Activated naive CD4-positive, alpha-beta T cell treated with anti-CD3 and anti-CD28 coated beads, Interleukin-2, amount 50 U/mL, for 16 hours (primary cell): ENCODE measurements around the gene MYO1B.

ENCODE experiments used
- DNase-seq: peaks from one replicate; pipeline ENCODE4 v3.0.0-alpha.2; 2020

Gene MYO1B

DNA sequence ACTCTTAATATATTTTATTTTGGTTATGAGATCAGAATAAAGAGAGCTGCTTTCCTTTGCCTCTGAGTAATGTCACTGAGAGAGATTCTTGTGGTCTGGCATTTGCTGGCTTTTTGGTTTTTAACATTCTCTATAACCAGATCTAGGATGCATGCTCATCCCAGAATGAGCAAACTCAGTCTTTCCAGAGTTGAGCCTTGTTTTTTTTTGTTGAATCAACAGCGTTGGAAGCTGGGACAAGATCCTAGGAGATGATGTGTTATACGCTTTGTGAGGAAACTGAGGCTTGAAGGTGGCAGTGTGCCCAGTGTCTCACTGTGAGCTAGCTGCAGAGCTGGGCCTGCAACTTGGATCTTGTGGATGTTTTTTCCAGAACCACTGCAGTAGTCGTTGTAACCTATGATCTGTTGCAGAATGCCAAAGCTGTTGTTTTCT, 19.5 kb downstream of the MYO1B start:
- no peak for DNase-seq

DNA sequence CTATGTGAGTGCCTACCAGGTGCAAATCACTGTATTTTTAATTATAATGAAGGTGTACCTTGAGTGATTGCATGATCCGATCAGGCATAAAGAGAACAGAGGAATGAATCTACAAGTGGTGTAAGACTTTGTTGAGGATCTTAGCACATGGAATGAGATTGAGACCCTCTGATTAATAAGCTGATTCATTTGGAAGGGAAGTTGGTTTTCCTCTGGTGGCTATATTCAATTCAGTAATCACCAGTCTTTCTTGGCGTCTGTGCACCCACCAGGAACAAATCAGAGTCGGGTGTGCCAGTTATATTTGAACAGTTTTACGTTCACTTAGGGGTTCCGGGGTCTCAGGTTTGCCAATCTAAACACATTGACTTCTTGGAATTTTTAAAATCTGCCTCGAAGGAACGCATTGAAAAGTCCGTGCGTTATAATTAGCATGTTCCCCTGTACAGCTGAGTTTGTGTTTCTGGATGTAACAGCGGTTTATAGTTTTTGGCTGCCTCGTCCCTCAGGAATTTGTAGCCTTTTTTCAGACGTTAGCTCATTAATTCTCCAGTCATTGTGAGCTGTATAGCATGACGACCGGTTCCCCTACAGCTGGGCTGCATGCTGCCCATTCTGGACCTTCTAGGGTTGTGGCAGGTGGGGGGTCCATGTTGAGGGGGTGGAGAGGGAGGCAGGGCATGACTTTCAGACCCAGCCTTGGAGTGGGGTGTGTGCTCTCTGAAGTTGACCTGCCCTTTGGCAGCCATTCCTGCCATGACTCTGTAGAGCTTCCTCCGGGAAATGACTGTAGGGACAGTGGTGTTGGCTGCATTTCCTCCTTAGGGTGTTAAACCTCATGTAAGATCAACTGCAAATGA, 20.3 kb downstream of the MYO1B start:
- DNase-seq = no peak

- DNase-seq = no peak
These were observed 21.0 kb downstream of the MYO1B start for GRCh38 chr2:191266201-191266600.

DNA sequence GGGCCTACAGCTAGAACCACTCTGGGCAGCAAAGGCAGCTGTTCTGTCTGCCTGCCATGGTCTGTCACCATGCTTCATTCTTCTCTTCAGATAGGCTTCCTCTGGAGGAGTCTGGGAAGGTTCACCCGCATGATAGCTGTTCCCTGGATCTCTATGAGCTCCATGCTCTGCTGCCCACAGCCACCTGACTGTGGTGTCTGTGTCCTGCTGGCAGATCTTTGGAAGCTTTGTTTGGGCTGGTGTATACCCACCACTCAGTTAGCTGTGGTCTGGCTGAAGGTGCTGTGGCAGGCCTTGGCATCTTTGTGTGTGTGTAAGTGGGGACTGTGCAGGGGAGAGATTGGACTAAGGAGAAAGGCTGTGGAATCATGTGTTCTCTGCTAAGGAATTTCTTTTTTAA, 23.4 kb downstream of the MYO1B start:
- no peak for DNase-seq

DNA sequence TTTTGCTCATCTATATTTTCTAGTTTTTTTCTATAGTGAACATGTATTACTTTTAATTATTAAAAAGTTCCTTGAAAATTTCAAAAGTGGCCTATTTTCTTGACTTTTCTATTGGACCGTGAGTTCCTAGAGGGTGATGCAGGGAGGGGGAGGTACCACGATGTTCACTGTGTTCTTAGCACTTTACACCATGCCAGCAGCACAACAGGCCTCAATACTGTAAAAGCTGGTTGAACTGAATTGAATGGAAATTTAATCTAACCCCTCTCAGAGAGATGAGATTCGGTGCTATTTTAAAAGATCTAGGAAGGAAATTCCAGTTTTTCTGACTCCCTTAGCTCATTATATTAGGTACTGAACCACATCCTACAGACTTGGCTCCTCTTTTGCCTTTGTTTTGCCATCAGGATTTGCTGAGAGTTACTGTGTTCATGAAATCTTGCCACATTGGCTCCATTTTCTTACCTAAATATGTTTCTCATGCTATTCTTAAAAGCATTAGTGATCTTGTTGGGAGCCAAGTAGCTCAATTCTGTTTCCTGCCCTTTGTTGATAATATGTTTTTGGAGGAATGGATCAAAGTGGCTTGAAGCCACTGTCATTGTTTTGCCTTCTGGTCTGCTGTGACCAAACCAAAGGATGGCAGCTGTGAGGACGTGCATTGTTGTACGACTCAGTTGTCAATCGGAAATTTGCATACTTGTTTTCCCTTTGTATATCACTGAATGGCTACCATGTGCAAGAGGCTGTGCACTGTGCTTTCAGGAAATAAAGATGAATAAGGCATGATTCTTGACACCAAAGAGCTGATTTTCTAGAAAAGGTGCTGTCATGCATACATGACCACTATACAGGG, 25.3 kb downstream of the MYO1B start:
- DNase-seq = no peak

DNA sequence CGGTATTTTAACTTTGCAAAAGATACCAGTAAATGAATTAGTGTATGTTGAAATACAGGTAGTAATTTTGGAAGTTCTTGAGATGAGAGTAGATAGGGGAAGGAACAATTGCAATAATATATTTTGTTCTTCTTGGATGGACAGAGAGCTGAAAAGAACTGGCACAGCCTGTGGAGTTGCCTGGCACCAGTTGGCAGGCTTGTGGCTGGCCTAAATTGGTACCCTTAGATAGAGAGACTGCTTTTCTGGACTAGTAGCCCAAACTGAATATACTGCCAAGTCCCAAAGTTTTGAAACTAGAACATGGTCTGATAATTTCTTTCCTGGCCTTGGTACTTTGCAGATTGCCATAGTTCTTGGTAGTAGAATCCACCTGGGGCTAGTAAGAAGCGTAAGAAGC, 26.9 kb downstream of the MYO1B start:
- no peak for DNase-seq

DNA sequence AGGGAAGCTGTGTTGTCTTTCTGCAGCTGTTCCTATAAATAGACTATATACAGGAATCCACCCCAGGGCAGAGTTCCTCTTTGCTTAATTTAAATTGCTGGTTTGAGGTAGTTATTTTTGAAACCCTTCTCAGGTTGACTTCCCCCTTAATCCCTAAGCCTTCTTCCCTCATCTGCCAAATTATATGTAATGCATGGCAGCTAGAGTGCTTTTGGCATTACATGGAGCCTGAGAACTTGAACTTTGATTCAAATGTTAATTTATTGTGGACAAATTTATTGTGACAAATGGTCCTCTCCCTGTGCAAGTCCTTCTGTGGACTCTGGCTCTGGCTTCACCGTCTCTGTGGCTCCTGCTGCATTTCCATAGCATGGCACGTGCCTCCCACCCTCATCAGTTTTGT, 29.2 kb downstream of the MYO1B start:
- no peak for DNase-seq

GRCh38 chr2:191276792-191277465, 31.7 kb downstream of the MYO1B start:
- DNase-seq = no peak

DNA sequence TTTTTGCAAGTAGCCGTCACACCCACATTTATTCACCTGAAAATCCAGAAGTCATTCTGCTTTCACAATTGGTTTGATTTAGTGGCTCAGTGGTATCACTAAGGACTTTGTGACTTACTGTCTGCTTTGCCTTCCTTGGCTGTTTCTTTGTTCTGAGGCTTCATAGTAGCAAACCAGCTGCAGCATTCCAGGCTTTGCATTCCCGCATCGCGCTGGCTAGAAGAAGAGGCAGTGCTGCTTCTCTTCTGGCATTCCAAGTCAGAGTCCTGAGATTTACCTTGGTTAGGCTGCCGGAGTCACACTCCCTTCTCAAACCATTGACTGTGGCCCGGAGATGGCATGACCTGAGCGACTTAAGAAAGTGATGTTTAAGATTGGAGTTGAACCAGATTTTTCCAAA, 35.1 kb downstream of the MYO1B start:
- DNase-seq = no peak

DNA sequence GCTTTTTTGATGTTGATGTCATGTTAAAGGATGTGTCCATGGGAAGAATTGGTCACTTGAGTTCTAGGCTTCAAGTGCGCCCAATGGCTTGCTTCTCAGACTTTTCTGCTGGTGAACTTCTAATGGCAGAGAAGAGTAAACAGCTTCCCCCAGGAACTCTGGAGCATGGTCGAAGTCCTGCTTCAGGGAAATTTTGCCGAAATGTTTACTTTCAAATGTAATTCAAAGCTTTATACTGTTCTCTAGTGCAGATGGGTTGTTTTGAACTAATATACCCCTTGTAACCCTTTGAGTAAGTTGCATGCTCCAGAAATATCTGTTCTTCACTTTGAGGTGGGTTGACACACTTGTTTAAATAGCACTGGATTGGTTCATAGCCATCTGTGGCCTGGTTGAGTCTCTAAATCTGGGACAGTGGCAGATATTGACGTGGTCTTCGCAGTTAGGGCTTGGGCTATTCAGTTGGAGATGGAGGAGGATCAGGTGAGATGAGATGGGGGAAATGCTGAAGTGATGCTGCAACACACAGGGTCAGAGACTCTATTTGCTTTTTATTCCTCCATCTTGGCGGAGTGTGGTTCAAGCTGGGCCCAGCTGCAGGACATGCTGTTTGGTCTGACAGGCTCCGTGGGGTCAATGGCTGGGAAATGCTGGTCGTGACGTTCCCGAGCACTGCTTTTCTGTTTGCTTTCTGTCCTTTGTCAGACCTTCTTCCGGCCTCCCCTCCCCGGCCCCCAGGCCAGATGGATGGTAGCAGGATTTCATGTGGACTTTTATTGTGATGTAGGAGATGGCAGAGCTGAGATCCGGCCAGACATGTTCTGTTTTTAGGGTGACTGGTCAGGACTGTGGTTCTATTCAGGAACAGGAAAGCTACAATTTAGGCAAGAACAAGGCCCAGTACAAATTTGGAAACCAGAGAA, 35.9 kb downstream of the MYO1B start:
- no peak for DNase-seq

DNA sequence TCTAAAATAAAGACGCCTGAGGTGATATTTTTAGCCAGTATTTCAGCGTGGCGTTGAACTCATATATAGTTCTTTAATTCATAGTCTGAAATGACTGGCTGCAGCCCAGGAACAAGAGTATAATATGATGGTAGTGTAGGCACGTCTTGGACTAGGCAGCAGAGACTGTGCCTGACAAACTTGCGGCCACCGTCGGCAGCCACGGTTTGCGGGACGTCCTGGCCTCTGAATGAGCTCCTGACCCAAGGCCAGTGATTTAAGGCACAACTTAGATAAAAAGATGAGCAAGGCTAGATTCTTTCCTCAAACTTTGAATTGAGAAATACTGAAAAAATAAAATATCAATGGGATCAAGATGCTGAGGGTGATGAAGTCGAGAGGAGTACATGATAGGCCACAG, 40.0 kb downstream of the MYO1B start:
- DNase-seq = no peak

GRCh38 chr2:191287820-191288219, 42.6 kb downstream of the MYO1B start:
- no peak for DNase-seq

DNA sequence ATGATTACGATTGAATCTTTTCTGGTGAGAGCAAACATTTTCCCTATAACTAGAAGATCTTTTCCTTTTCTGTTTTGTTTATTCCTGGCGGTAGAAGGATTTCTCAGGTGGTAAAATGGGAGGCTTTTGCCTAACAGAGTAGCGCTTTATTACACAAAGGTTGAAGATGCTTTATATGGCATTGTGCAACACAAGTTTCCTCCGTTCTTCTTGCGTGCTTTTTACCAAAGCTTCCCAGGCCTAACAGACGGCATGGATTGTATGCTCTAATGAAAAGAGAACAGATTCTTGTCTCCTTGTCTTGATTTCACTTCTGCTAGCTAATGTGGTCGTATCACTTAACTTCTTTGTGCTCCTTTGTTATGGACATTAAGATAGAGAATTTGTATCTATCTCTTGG, 43.8 kb downstream of the MYO1B start:
- DNase-seq = no peak

- DNase-seq = no peak
These were observed 46.3 kb downstream of the MYO1B start for GRCh38 chr2:191291471-191291870.

DNA sequence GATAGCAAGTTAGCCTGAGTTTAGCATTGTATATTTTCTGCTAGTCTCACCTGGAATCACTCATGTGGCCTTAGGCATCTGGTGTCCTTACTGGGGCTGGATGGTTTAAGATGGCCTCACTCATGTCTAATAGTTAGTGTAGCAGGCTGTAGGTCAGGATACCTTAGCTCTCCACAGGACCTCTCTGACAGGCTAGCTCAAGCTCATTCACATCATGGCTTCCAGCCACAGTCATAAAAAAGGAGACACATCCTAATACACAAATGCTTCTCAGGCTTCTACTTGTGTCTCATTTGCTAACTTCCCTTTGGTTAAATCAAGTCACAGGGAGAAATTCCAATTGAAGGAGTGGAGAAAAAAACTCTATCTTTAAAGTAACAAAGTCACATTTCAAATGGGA, 47.7 kb downstream of the MYO1B start:
- DNase-seq = no peak

DNA sequence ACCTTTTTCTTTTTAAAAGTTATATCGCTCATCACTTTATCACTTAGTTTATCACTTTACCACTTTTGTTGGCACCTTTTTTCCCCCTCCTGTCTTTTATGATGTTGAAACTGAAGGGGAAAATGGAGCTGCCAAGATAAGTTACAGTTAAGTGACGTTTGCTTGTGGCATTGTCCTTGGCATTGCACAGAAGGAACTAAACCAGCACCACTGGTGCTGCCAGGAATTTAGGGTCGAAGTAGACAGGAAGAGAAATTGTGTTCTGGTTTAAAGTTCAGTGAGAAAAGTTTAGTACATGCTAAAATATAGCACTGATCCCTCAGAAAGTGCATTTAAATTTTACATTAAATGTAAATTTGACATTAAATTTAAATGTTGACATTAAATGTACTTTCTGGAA, 49.9 kb downstream of the MYO1B start:
- no peak for DNase-seq

DNA sequence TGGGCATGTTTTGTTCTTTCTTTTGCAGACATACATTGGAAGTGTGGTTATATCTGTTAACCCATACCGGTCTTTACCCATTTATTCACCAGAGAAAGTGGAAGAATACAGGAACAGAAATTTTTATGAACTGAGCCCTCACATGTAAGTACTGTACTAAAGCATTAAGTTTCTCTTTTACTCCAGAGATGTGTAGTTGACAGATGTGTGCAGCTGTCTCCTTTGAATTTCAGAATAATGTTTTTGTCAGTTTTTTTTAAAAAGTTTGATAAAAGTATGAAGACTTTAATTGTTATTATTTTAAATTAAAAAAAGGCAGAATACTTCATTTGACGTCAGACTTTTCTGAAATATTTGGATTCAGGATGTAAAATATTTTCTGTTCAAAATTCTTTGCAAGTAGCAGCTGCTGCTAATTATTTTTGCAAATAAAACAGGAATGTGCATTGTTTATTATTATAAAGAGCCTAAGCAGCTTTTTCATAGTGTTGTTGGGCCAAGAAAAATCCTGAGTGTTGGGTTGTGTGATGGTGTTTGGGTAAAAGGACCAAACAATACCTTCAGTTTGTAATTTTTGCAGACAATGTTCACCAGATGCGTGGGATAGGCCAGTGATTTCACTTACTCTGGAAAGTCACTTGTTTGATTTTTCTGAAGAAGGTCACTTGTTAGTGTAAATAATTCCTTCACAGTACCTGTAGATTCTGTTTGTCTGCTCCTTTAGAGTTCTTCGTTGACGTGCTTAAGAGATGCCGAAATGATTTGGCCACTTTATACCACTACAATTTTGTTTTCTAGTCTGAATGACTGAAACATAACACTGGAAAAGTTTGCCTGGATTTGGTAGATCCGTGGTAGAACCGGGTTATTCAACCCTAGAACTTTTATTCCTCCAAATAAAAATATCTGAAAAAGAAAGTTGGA, 51.1 kb downstream of the MYO1B start:
- DNase-seq = no peak

DNA sequence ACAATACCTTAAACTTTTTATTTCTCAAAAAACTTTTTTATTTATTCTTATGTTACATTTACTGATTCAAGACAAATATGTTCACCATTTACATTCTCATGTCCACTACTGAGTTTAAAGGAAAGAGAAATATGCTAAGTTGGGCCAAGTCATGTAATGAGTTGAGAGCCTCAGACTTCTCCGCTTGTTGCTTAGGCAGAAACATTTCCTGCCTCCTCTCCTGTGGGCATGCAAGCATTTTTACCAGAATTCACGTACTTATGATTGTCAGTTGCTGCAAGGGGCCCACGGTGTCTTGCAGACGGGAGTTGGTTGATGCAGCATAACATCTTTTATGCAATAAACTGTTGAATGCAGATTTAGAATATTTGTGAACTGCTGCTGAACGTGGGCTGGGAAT, 51.8 kb downstream of the MYO1B start:
- no peak for DNase-seq

- DNase-seq = no peak
These were observed 53.1 kb downstream of the MYO1B start for GRCh38 chr2:191298306-191298705.

DNA sequence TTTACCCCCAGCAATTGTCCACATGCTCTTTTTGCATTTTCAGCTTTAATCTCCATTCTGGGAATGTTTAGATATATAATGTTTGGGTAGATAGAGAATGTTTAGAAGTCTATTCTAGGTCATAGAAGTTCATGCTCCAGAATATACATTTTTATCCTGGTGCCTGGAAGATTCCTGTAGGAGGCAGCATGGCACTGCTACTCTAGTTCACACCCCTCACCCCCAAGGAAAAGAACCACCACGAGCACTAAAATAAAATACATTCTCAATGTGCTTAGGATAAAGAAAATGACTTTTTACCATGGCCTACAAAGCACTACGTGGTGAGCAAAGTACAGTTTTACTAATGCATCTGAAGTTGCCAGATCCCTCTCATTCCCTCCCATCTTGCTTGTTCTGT, 53.8 kb downstream of the MYO1B start:
- no peak for DNase-seq

GRCh38 chr2:191299866-191300265, 54.7 kb downstream of the MYO1B start:
- DNase-seq = no peak
